Caco-2 (cell line): ENCODE data around the gene XPR1. TPM values are rescaled to one million over a fixed set of nuclear protein-coding genes. Genes with fewer than 3 reads are reported as not detected.

Experiments
- BruUV-seq: library from RNA; stranded (reverse); fragments of 400-500 nt; replicated peaks from 2 replicates; lab custom pipeline; 2021; lab: Mats Ljungman, UMichigan
- CTCF ChIA-PET: fragments of 300-600 bp; sonication (Branson Sonifier 250); formaldehyde crosslinking; loops from one replicate; lab custom pipeline; 2022; ENCODE audit warnings: antibody characterized with exemption; lab: Charles Lee
- POLR2A ChIA-PET: fragments of 300-600 bp; sonication (Branson Sonifier 250); formaldehyde crosslinking; loops from one replicate; lab custom pipeline; 2022; ENCODE audit warnings: antibody characterized with exemption; lab: Charles Lee
- DNase-seq, 2 experiments: peaks; one replicate each; pipeline versions ENCODE4 v3.0.0 to v3.0.0-alpha.2; 2020 to 2022
- H3K27me3 ChIP-seq: replicated peaks from 2 replicates; pipeline ENCODE4 v1.6.0; 2011; ENCODE audit warnings: low read length; ENCODE audit not compliant: control insufficient read depth, insufficient read depth
- H3K36me3 ChIP-seq: 2 replicates; pipeline ENCODE4 v1.5.1; 2011; ENCODE audit warnings: low read length; ENCODE audit not compliant: control insufficient read depth, insufficient read depth
- H3K4me1 ChIP-seq: fragments of 250-450 bp; sonication (Bioruptor Pico); 2 replicates; pipeline ENCODE4 v1.5.1; 2020; ENCODE audit warnings: mild to moderate bottlenecking
- H3K4me3 ChIP-seq: 2 replicates; pipeline ENCODE4 v1.5.1; 2011; ENCODE audit warnings: low read depth, mild to moderate bottlenecking, control low read depth, low read length
- H3K9me3 ChIP-seq: fragments of 250-450 bp; sonication (Bioruptor Pico); 2 replicates; pipeline ENCODE4 v1.5.1; 2020; ENCODE audit warnings: mild to moderate bottlenecking, moderate library complexity
- H3K27ac Mint-ChIP-seq: one replicate; pipeline ENCODE4 v1.8.0; 2022; ENCODE audit warnings: mixed read lengths; ENCODE audit not compliant: unreplicated experiment
- H3K27me3 Mint-ChIP-seq: one replicate; pipeline ENCODE4 v1.8.0; 2022; ENCODE audit warnings: mixed read lengths; ENCODE audit not compliant: insufficient read depth, unreplicated experiment
- H3K36me3 Mint-ChIP-seq: one replicate; pipeline ENCODE4 v1.8.0; 2022; ENCODE audit warnings: mild to moderate bottlenecking, mixed read lengths; ENCODE audit not compliant: insufficient read depth, unreplicated experiment
- H3K4me1 Mint-ChIP-seq: one replicate; pipeline ENCODE4 v1.8.0; 2022; ENCODE audit warnings: low read depth, mixed read lengths; ENCODE audit not compliant: unreplicated experiment
- H3K4me3 Mint-ChIP-seq: one replicate; pipeline ENCODE4 v1.8.0; 2022; ENCODE audit warnings: mild to moderate bottlenecking, moderate library complexity, mixed read lengths; ENCODE audit not compliant: unreplicated experiment
- H3K9me3 Mint-ChIP-seq: one replicate; pipeline ENCODE4 v1.8.0; 2022; ENCODE audit warnings: mixed read lengths; ENCODE audit not compliant: unreplicated experiment
- CTCF ChIP-seq, 2 experiments: fragments of 200-600 bp in 1 of 2; IDR thresholded peaks; 1 replicate in 1 of 2; 2 replicates in 1 of 2; pipeline versions ENCODE4 v1.5.1 to v1.8.0; 2011 to 2022; ENCODE audit warnings: antibody characterized with exemption in 1 of 2, control low read depth in 1 of 2, inconsistent platforms in 1 of 2, low read depth in 1 of 2, low read length in 1 of 2, mild to moderate bottlenecking in 1 of 2, moderate library complexity in 1 of 2; ENCODE audit not compliant: insufficient read depth in 1 of 2, severe bottlenecking in 1 of 2, unreplicated experiment in 1 of 2
- intact Hi-C: fragments of 100-400 bp; cut with micrococcal nuclease; formaldehyde crosslinking; loops from one replicate; pipeline ENCODE4 v1.10.0; 2022; ENCODE audit not compliant: unreplicated experiment
- total RNA-seq: library from RNA; stranded (reverse); gene quantifications from 2 replicates; pipeline ENCODE4 v1.2.3, GENCODE V29; 2022

XPR1 gene
- total RNA-seq, 1 experiment from 2014 or later: 34.4 TPM

GRCh38 chr1:180860535-180860934 lies 228.7 kb downstream of the XPR1 start:
- H3K4me1 ChIP-seq: peaks cover 20% of the 10 kb centered on the region
- H3K9me3 ChIP-seq: no peaks in the 10 kb centered on the region
- no peak for DNase-seq
- no peaks in the 10 kb centered on the region for H3K36me3 ChIP-seq
- no peak overlapping the region for H3K4me3 ChIP-seq
- no TSS peak for BruUV-seq
- intact Hi-C loops: loop anchor here (5.0 kb wide), 4 partner anchors 43 to 343 kb away; no protein-coding TSS in a partner anchor
- POLR2A ChIA-PET: no interaction called here
- no peak for TF ChIP-seq CTCF (IDR thresholded peaks at IDR 0.05; ENCODE audit: insufficient read depth in 1 of 2, low read depth in 1 of 2, low read length in 1 of 2, severe bottlenecking in 1 of 2, unreplicated experiment in 1 of 2)
- H3K27me3 ChIP-seq: no peaks in the 10 kb centered on the region
- no peaks in the 10 kb centered on the region for H3K27me3 Mint-ChIP-seq
- no peak overlapping the region for H3K4me3 Mint-ChIP-seq
- H3K27ac Mint-ChIP-seq: no peak overlapping the region
- H3K4me1 Mint-ChIP-seq: peaks cover 21% of the 10 kb centered on the region
- CTCF ChIA-PET: no interaction called here
- no peaks in the 10 kb centered on the region for H3K9me3 Mint-ChIP-seq
- H3K36me3 Mint-ChIP-seq: peaks cover 16% of the 10 kb centered on the region

GRCh38 chr1:180862305-180862704 lies 230.5 kb downstream of the XPR1 start:
- ChIA-PET POLR2A (interaction anchor here (0.5 to 0.6 kb wide), 2 partner anchors 182 to 230 kb away, joined by 3 to 4 read pairs; no protein-coding TSS in a partner anchor), CTCF (interaction anchor here (0.6 to 3.4 kb wide), 8 partner anchors 36 to 470 kb away, joined by 3 to 13 read pairs (median 6); partner anchors contain the start of gene XPR1)
- H3K4me1 Mint-ChIP-seq: peaks cover 8% of the 10 kb centered on the region

More at GRCh38 chr1:180862305-180862704, 230.5 kb downstream of the XPR1 start:
- no peaks in the 10 kb centered on the region for H3K36me3 ChIP-seq
- Mint-ChIP-seq H3K4me3 (no peak overlapping the region), H3K27me3 (no peaks in the 10 kb centered on the region), H3K27ac (peak overlapping the region; percentile 4), H3K9me3 (no peaks in the 10 kb centered on the region), H3K36me3 (peaks cover 5% of the 10 kb centered on the region)
- intact Hi-C loops: loop anchor here (5.0 kb wide), 4 partner anchors 45 to 345 kb away; no protein-coding TSS in a partner anchor
- H3K9me3 ChIP-seq: no peaks in the 10 kb centered on the region
- peaks cover 20% of the 10 kb centered on the region for H3K4me1 ChIP-seq
- no TSS peak for BruUV-seq
- no peak for TF ChIP-seq CTCF (IDR thresholded peaks at IDR 0.05; ENCODE audit: insufficient read depth in 1 of 2, low read depth in 1 of 2, low read length in 1 of 2, severe bottlenecking in 1 of 2, unreplicated experiment in 1 of 2)
- H3K27me3 ChIP-seq: no peaks in the 10 kb centered on the region
- DNase-seq: peak in 1 of 2 experiments; percentile 20
- H3K4me3 ChIP-seq: no peak overlapping the region
